Right lobe of liver (tissue), 4 donors: ENCODE results near the gene ABCB8.

Experiments
- POLR2A ChIP-seq: fragments of 450-650 bp; IDR thresholded peaks from one replicate; pipeline ENCODE4 v1.6.1; 2017; ENCODE audit warnings: antibody characterized with exemption, mild to moderate bottlenecking
- TF ChIP-seq, protein P1 (sequence below), 4 donors: fragments of 200-600 bp in 3 of 4; fragments of 450-650 bp in 1 of 4; IDR thresholded peaks; one replicate each; pipeline versions ENCODE4 v1.5.1 to v1.8.0; 2016 to 2022; ENCODE audit warnings: antibody characterized with exemption in 4 of 4, mild to moderate bottlenecking in 2 of 4
- donor health status: DM: no; HTN: no; CAD: no.
- donor health status: DM: no; HTN: no; CAD: no.
- donor health status: DM: no; HTN: yes; CAD: no.

DNA sequence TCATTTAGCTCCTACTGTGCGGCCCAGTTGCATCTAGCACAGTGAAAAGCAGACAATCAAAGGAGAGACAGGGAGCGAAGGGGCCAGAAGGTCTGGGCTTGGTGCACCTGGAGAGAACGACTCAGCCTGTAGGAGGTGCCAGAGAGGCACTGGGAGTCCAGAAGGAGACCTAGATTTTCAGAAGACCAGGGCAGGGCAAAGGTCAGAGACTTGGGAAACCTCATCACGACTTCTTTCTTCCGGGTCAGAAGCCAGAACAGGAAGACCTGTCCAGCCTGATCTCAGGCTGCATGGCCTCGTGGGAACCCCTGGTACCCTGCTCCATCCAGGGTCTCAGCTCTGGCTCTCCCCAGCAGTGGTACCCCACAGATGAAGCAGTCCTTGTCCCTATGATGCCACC is 63.2 kb downstream of the ABCB8 start:
- TF ChIP-seq, protein P1, sequence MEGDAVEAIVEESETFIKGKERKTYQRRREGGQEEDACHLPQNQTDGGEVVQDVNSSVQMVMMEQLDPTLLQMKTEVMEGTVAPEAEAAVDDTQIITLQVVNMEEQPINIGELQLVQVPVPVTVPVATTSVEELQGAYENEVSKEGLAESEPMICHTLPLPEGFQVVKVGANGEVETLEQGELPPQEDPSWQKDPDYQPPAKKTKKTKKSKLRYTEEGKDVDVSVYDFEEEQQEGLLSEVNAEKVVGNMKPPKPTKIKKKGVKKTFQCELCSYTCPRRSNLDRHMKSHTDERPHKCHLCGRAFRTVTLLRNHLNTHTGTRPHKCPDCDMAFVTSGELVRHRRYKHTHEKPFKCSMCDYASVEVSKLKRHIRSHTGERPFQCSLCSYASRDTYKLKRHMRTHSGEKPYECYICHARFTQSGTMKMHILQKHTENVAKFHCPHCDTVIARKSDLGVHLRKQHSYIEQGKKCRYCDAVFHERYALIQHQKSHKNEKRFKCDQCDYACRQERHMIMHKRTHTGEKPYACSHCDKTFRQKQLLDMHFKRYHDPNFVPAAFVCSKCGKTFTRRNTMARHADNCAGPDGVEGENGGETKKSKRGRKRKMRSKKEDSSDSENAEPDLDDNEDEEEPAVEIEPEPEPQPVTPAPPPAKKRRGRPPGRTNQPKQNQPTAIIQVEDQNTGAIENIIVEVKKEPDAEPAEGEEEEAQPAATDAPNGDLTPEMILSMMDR (IDR thresholded peaks at IDR 0.05): peak; percentile 32 to 49 (median 42)
- no peak for TF ChIP-seq POLR2A
